GM23338 (cell line): ENCODE data around the gene SVIL. TPM values are rescaled to one million over a fixed set of nuclear protein-coding genes. Genes with fewer than 3 reads are reported as not detected.

Source experiments
- ATAC-seq: fragments of 200-7000 bp; cut with Tn5 transposase; 3 replicates; pipeline ENCODE4 v1.9.1; 2020
- DNase-seq: peaks from one replicate; pipeline ENCODE4 v3.0.0-alpha.2; 2015; ENCODE audit warnings: low spot score
- H2AFZ ChIP-seq: fragments of 200-600 bp; sonication (generic); 2 replicates; pipeline ENCODE4 v1.8.0; 2016; ENCODE audit warnings: antibody characterized with exemption, mild to moderate bottlenecking, moderate library complexity
- H3F3A ChIP-seq: fragments of 200-600 bp; sonication (generic); replicated peaks from 2 replicates; pipeline ENCODE4 v1.8.0; 2017; ENCODE audit warnings: antibody characterized with exemption, mixed run types, low read depth
- H3K27ac ChIP-seq: fragments of 200-600 bp; sonication (generic); 2 replicates; pipeline ENCODE4 v1.6.1; 2016; ENCODE audit warnings: low read depth
- H3K27me3 ChIP-seq: fragments of 200-600 bp; sonication (generic); 2 replicates; pipeline ENCODE4 v1.8.0; 2016; ENCODE audit warnings: mild to moderate bottlenecking, mixed run types, moderate library complexity; ENCODE audit not compliant: insufficient read depth
- H3K36me3 ChIP-seq: fragments of 200-600 bp; sonication (generic); 2 replicates; pipeline ENCODE4 v1.8.0; 2016; ENCODE audit warnings: mild to moderate bottlenecking; ENCODE audit not compliant: insufficient read depth
- H3K4me1 ChIP-seq: fragments of 200-600 bp; sonication (generic); 2 replicates; pipeline ENCODE4 v1.8.0; 2016; ENCODE audit warnings: mild to moderate bottlenecking, moderate library complexity; ENCODE audit not compliant: insufficient read depth
- H3K4me2 ChIP-seq: fragments of 200-600 bp; sonication (generic); 2 replicates; pipeline ENCODE4 v1.7.1; 2017; ENCODE audit warnings: mixed run types
- H3K4me3 ChIP-seq: fragments of 200-600 bp; sonication (generic); 2 replicates; pipeline ENCODE4 v1.6.1; 2016; ENCODE audit warnings: mixed run types
- H3K79me2 ChIP-seq: fragments of 200-600 bp; sonication (generic); replicated peaks from 2 replicates; pipeline ENCODE4 v1.8.0; 2017; ENCODE audit warnings: mild to moderate bottlenecking; ENCODE audit not compliant: insufficient read depth
- H3K9me2 ChIP-seq: fragments of 200-600 bp; sonication (generic); 2 replicates; pipeline ENCODE4 v1.8.0; 2017; ENCODE audit not compliant: insufficient read depth
- H4K20me1 ChIP-seq: fragments of 200-600 bp; sonication (generic); replicated peaks from 2 replicates; pipeline ENCODE4 v1.8.0; 2017; ENCODE audit warnings: mild to moderate bottlenecking; ENCODE audit not compliant: insufficient read depth
- H3K27ac Mint-ChIP-seq: 2 replicates; pipeline ENCODE4 v1.8.0; 2020; ENCODE audit warnings: inconsistent platforms, mild to moderate bottlenecking, moderate library complexity, mixed read lengths
- H3K27me3 Mint-ChIP-seq: 3 replicates; pipeline ENCODE4 v1.8.0; 2022; ENCODE audit warnings: low read depth, mild to moderate bottlenecking, moderate library complexity, mixed read lengths, inconsistent platforms; ENCODE audit not compliant: insufficient read depth, poor library complexity
- H3K36me3 Mint-ChIP-seq: 3 replicates; pipeline ENCODE4 v1.8.0; 2021; ENCODE audit warnings: low read depth, mild to moderate bottlenecking, inconsistent platforms, moderate library complexity, mixed read lengths
- H3K4me1 Mint-ChIP-seq: 3 replicates; pipeline ENCODE4 v1.8.0; 2020; ENCODE audit warnings: mild to moderate bottlenecking, inconsistent platforms, mixed read lengths
- H3K4me3 Mint-ChIP-seq: 3 replicates; pipeline ENCODE4 v1.8.0; 2021; ENCODE audit warnings: moderate library complexity, mild to moderate bottlenecking, inconsistent platforms, mixed read lengths
- H3K9me3 Mint-ChIP-seq: 3 replicates; pipeline ENCODE4 v1.8.0; 2020; ENCODE audit warnings: moderate library complexity, mild to moderate bottlenecking, inconsistent platforms, mixed read lengths
- CREB1 ChIP-seq: fragments of 250-450 bp; sonication (Bioruptor Pico); IDR thresholded peaks from 2 replicates; pipeline ENCODE4 v1.5.0; 2020; ENCODE audit warnings: low read depth, mild to moderate bottlenecking, moderate library complexity
- EZH2 ChIP-seq: fragments of 200-600 bp; sonication (generic); IDR thresholded peaks from one replicate; pipeline ENCODE4 v1.8.0; 2017; ENCODE audit warnings: antibody characterized with exemption, mild to moderate bottlenecking, low read depth; ENCODE audit not compliant: unreplicated experiment
- EZH2phosphoT487 ChIP-seq: fragments of 200-600 bp; sonication (generic); IDR thresholded peaks from one replicate; pipeline ENCODE4 v1.8.1; 2018; ENCODE audit warnings: antibody characterized with exemption; ENCODE audit not compliant: unreplicated experiment
- JUNB ChIP-seq: IDR thresholded peaks from one replicate; pipeline ENCODE4 v1.6.1; 2016; ENCODE audit warnings: antibody characterized with exemption; ENCODE audit not compliant: unreplicated experiment
- NANOG ChIP-seq: IDR thresholded peaks from 2 replicates; pipeline ENCODE4 v1.6.1; 2016; ENCODE audit warnings: antibody characterized with exemption, borderline replicate concordance
- POLR2AphosphoS5 ChIP-seq: IDR thresholded peaks from 2 replicates; pipeline ENCODE4 v1.6.1; 2016; ENCODE audit warnings: antibody characterized with exemption, low read depth
- STAT1 ChIP-seq: IDR thresholded peaks from one replicate; pipeline ENCODE4 v1.6.1; 2016; ENCODE audit warnings: antibody characterized with exemption; ENCODE audit not compliant: unreplicated experiment
- ZNF114 ChIP-seq: fragments of 250-450 bp; sonication (Bioruptor Pico); IDR thresholded peaks from 2 replicates; pipeline ENCODE4 v1.5.0; 2020; ENCODE audit warnings: mild to moderate bottlenecking, moderate library complexity
- ZNF331 ChIP-seq: fragments of 250-450 bp; sonication (Bioruptor Pico); IDR thresholded peaks from 2 replicates; pipeline ENCODE4 v1.5.0; 2020; ENCODE audit warnings: low read depth, mild to moderate bottlenecking, moderate library complexity
- polyA plus RNA-seq: library from polyadenylated mRNA; unstranded; fragments of >200 nt; fragmentation: Nextera tagmentation; extraction: Ambion mirVana; gene quantifications from 2 replicates; pipeline ENCODE4 v1.2.1, GENCODE V29; 2016
- total RNA-seq: library from RNA; depleted of rRNA; stranded (reverse); fragments of >200 nt; shearing (Covaris generic); gene quantifications from 2 replicates; pipeline ENCODE4 v1.2.3, GENCODE V29; 2014
- TF ChIP-seq, protein P1 (sequence below), 2 experiments: fragments of 200-600 bp in 1 of 2; sonication (generic) in 1 of 2; conservative IDR thresholded peaks; 2 replicates each; pipeline versions ENCODE4 v1.5.1 to v1.6.1; 2016 to 2017; ENCODE audit warnings: antibody characterized with exemption in 2 of 2, low read depth in 2 of 2, mild to moderate bottlenecking in 2 of 2, moderate library complexity in 1 of 2
- TF ChIP-seq, protein P2 (sequence below): fragments of 250-450 bp; sonication (Bioruptor Pico); IDR thresholded peaks from 2 replicates; pipeline ENCODE4 v1.5.0; 2020; ENCODE audit warnings: mild to moderate bottlenecking, moderate library complexity
- TF ChIP-seq, protein P3 (sequence below): IDR thresholded peaks from one replicate; pipeline ENCODE4 v1.6.1; 2018; ENCODE audit warnings: antibody characterized with exemption; ENCODE audit not compliant: unreplicated experiment
- TF ChIP-seq, protein P4 (sequence below): IDR thresholded peaks from 2 replicates; pipeline ENCODE4 v1.6.1; 2016; ENCODE audit warnings: antibody characterized with exemption

SVIL gene
- total and polyA plus RNA-seq, 2 experiments from 2014 or later, result 8.8 to 34.9 TPM

DNA sequence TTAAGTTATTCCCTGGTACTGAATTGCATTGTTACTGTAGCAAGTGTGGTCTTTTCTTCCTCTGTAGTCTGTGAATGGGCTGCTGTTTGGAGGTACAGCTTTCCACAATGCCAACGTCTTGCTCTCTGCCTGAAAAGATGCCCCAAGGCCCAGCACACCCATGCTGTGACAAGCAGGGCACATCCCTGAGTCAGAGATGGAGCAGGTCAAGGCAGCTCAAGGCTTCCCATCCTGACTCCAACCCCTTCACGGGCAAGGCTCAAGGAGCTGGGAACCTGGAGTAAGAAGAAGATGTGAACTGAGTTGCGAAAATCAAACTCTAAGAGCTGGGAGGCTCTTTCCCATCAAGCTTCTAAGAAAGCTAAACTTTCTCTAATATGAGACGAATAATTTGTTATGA is 27.2 kb downstream of the SVIL start:
- no peak overlapping the region for H3K27ac Mint-ChIP-seq
- Histone ChIP-seq H3K36me3 (no peaks in the 10 kb centered on the region), H3K4me2 (no peak overlapping the region), H3K9me2 (no peaks in the 10 kb centered on the region), H3K4me1 (peaks cover 13% of the 10 kb centered on the region), H3F3A (no peaks in the 10 kb centered on the region), H3K4me3 (no peak overlapping the region), H3K27me3 (no peaks in the 10 kb centered on the region), H3K79me2 (no peaks in the 10 kb centered on the region), H2AFZ (no peak overlapping the region), H4K20me1 (no peaks in the 10 kb centered on the region), H3K27ac (no peak overlapping the region)
- ATAC-seq, result no peak
- DNase-seq, result no peak
- peaks cover 28% of the 10 kb centered on the region for H3K9me3 Mint-ChIP-seq
- H3K27me3 Mint-ChIP-seq, result peaks cover under 1% of the 10 kb centered on the region
- TF ChIP-seq EZH2 (no peak), JUNB (no peak), ZNF331 (CRISPR knock-in tag) (no peak), CREB1 (CRISPR knock-in tag) (no peak), STAT1 (no peak), NANOG (no peak), EZH2phosphoT487 (no peak), ZNF114 (CRISPR knock-in tag) (no peak), POLR2AphosphoS5 (no peak)
- TF ChIP-seq, protein P1, sequence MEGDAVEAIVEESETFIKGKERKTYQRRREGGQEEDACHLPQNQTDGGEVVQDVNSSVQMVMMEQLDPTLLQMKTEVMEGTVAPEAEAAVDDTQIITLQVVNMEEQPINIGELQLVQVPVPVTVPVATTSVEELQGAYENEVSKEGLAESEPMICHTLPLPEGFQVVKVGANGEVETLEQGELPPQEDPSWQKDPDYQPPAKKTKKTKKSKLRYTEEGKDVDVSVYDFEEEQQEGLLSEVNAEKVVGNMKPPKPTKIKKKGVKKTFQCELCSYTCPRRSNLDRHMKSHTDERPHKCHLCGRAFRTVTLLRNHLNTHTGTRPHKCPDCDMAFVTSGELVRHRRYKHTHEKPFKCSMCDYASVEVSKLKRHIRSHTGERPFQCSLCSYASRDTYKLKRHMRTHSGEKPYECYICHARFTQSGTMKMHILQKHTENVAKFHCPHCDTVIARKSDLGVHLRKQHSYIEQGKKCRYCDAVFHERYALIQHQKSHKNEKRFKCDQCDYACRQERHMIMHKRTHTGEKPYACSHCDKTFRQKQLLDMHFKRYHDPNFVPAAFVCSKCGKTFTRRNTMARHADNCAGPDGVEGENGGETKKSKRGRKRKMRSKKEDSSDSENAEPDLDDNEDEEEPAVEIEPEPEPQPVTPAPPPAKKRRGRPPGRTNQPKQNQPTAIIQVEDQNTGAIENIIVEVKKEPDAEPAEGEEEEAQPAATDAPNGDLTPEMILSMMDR (conservative IDR thresholded peaks at IDR 0.05; ENCODE audit: low read depth in 2 of 2), result no peak
- TF ChIP-seq, protein P2, sequence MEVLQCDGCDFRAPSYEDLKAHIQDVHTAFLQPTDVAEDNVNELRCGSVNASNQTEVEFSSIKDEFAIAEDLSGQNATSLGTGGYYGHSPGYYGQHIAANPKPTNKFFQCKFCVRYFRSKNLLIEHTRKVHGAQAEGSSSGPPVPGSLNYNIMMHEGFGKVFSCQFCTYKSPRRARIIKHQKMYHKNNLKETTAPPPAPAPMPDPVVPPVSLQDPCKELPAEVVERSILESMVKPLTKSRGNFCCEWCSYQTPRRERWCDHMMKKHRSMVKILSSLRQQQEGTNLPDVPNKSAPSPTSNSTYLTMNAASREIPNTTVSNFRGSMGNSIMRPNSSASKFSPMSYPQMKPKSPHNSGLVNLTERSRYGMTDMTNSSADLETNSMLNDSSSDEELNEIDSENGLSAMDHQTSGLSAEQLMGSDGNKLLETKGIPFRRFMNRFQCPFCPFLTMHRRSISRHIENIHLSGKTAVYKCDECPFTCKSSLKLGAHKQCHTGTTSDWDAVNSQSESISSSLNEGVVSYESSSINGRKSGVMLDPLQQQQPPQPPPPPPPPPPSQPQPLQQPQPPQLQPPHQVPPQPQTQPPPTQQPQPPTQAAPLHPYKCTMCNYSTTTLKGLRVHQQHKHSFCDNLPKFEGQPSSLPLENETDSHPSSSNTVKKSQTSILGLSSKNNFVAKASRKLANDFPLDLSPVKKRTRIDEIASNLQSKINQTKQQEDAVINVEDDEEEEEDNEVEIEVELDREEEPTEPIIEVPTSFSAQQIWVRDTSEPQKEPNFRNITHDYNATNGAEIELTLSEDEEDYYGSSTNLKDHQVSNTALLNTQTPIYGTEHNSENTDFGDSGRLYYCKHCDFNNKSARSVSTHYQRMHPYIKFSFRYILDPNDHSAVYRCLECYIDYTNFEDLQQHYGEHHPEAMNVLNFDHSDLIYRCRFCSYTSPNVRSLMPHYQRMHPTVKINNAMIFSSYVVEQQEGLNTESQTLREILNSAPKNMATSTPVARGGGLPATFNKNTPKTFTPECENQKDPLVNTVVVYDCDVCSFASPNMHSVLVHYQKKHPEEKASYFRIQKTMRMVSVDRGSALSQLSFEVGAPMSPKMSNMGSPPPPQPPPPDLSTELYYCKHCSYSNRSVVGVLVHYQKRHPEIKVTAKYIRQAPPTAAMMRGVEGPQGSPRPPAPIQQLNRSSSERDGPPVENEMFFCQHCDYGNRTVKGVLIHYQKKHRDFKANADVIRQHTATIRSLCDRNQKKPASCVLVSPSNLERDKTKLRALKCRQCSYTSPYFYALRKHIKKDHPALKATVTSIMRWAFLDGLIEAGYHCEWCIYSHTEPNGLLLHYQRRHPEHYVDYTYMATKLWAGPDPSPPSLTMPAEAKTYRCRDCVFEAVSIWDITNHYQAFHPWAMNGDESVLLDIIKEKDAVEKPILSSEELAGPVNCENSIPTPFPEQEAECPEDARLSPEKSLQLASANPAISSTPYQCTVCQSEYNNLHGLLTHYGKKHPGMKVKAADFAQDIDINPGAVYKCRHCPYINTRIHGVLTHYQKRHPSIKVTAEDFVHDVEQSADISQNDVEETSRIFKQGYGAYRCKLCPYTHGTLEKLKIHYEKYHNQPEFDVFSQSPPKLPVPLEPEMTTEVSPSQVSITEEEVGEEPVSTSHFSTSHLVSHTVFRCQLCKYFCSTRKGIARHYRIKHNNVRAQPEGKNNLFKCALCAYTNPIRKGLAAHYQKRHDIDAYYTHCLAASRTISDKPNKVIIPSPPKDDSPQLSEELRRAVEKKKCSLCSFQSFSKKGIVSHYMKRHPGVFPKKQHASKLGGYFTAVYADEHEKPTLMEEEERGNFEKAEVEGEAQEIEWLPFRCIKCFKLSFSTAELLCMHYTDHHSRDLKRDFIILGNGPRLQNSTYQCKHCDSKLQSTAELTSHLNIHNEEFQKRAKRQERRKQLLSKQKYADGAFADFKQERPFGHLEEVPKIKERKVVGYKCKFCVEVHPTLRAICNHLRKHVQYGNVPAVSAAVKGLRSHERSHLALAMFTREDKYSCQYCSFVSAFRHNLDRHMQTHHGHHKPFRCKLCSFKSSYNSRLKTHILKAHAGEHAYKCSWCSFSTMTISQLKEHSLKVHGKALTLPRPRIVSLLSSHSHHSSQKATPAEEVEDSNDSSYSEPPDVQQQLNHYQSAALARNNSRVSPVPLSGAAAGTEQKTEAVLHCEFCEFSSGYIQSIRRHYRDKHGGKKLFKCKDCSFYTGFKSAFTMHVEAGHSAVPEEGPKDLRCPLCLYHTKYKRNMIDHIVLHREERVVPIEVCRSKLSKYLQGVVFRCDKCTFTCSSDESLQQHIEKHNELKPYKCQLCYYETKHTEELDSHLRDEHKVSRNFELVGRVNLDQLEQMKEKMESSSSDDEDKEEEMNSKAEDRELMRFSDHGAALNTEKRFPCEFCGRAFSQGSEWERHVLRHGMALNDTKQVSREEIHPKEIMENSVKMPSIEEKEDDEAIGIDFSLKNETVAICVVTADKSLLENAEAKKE (CRISPR knock-in tag), result no peak
- TF ChIP-seq, protein P3, sequence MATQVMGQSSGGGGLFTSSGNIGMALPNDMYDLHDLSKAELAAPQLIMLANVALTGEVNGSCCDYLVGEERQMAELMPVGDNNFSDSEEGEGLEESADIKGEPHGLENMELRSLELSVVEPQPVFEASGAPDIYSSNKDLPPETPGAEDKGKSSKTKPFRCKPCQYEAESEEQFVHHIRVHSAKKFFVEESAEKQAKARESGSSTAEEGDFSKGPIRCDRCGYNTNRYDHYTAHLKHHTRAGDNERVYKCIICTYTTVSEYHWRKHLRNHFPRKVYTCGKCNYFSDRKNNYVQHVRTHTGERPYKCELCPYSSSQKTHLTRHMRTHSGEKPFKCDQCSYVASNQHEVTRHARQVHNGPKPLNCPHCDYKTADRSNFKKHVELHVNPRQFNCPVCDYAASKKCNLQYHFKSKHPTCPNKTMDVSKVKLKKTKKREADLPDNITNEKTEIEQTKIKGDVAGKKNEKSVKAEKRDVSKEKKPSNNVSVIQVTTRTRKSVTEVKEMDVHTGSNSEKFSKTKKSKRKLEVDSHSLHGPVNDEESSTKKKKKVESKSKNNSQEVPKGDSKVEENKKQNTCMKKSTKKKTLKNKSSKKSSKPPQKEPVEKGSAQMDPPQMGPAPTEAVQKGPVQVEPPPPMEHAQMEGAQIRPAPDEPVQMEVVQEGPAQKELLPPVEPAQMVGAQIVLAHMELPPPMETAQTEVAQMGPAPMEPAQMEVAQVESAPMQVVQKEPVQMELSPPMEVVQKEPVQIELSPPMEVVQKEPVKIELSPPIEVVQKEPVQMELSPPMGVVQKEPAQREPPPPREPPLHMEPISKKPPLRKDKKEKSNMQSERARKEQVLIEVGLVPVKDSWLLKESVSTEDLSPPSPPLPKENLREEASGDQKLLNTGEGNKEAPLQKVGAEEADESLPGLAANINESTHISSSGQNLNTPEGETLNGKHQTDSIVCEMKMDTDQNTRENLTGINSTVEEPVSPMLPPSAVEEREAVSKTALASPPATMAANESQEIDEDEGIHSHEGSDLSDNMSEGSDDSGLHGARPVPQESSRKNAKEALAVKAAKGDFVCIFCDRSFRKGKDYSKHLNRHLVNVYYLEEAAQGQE, result no peak
- TF ChIP-seq, protein P4, sequence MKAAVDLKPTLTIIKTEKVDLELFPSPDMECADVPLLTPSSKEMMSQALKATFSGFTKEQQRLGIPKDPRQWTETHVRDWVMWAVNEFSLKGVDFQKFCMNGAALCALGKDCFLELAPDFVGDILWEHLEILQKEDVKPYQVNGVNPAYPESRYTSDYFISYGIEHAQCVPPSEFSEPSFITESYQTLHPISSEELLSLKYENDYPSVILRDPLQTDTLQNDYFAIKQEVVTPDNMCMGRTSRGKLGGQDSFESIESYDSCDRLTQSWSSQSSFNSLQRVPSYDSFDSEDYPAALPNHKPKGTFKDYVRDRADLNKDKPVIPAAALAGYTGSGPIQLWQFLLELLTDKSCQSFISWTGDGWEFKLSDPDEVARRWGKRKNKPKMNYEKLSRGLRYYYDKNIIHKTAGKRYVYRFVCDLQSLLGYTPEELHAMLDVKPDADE, result no peak
- no peak overlapping the region for H3K4me3 Mint-ChIP-seq
- peaks cover 28% of the 10 kb centered on the region for H3K36me3 Mint-ChIP-seq
- H3K4me1 Mint-ChIP-seq, result peaks cover 11% of the 10 kb centered on the region; the same call in 2 of the 3 replicates
